DOHH2 (cell line): ENCODE measurements around the gene IL36G.

Experiments used
- H3F3A ChIP-seq: fragments of 200-600 bp; sonication (generic), shearing (Covaris generic); 2 replicates; pipeline ENCODE4 v1.6.0; 2016; ENCODE audit warnings: antibody characterized with exemption, mild to moderate bottlenecking; ENCODE audit not compliant: control insufficient read depth, insufficient read depth
- H3K27ac ChIP-seq: fragments of 200-600 bp; sonication (generic); 2 replicates; pipeline ENCODE4 v1.5.1; 2014; ENCODE audit warnings: low read depth, mild to moderate bottlenecking, low read length, moderate library complexity
- H3K27me3 ChIP-seq: fragments of 200-600 bp; sonication (generic); 2 replicates; pipeline ENCODE4 v1.6.1; 2014; ENCODE audit warnings: mild to moderate bottlenecking, low read length, mixed read lengths; ENCODE audit not compliant: control insufficient read depth
- H3K36me3 ChIP-seq: fragments of 200-600 bp; sonication (generic); 2 replicates; pipeline ENCODE4 v1.6.1; 2014; ENCODE audit warnings: mild to moderate bottlenecking, low read length, moderate library complexity, mixed read lengths; ENCODE audit not compliant: control insufficient read depth
- H3K4me1 ChIP-seq: fragments of 200-600 bp; sonication (generic); 2 replicates; pipeline ENCODE4 v1.6.1; 2014; ENCODE audit warnings: mild to moderate bottlenecking, low read length, mixed read lengths; ENCODE audit not compliant: control insufficient read depth
- H3K4me2 ChIP-seq: fragments of 200-600 bp; sonication (generic); 2 replicates; pipeline ENCODE4 v1.6.0; 2014; ENCODE audit warnings: mild to moderate bottlenecking, low read length, moderate library complexity
- H3K4me3 ChIP-seq: fragments of 200-600 bp; sonication (generic); 2 replicates; pipeline ENCODE4 v1.5.1; 2014; ENCODE audit warnings: mild to moderate bottlenecking, low read length, mixed read lengths
- H3K79me2 ChIP-seq: fragments of 200-600 bp; sonication (generic); 2 replicates; pipeline ENCODE4 v1.6.1; 2014; ENCODE audit warnings: mild to moderate bottlenecking, low read length, mixed read lengths; ENCODE audit not compliant: control insufficient read depth
- H3K9me2 ChIP-seq: fragments of 200-600 bp; sonication (generic); replicated peaks from 2 replicates; pipeline ENCODE4 v1.6.1; 2014; ENCODE audit warnings: mild to moderate bottlenecking, low read length, mixed read lengths; ENCODE audit not compliant: control insufficient read depth
- H3K9me3 ChIP-seq: fragments of 200-600 bp; sonication (generic); 2 replicates; pipeline ENCODE4 v1.6.1; 2014; ENCODE audit warnings: antibody characterized with exemption, low read length, mixed read lengths; ENCODE audit not compliant: control insufficient read depth, insufficient read depth
- H4K20me1 ChIP-seq: fragments of 200-600 bp; sonication (generic); 2 replicates; pipeline ENCODE4 v1.6.0; 2014; ENCODE audit warnings: low read depth, mild to moderate bottlenecking, antibody characterized with exemption, low read length, moderate library complexity; ENCODE audit not compliant: control insufficient read depth, insufficient read depth
- EZH2phosphoT487 ChIP-seq: fragments of 200-600 bp; sonication (generic); IDR thresholded peaks from 2 replicates; pipeline ENCODE4 v1.6.1; 2017; ENCODE audit warnings: borderline replicate concordance, mild to moderate bottlenecking, antibody characterized with exemption, low read length, moderate library complexity, mixed read lengths
- TF ChIP-seq, protein P1 (sequence below): fragments of 200-600 bp; sonication (generic); IDR thresholded peaks from one replicate; pipeline ENCODE4 v1.5.1; 2014; ENCODE audit warnings: antibody characterized with exemption, mild to moderate bottlenecking, low read depth, low read length; ENCODE audit not compliant: poor library complexity, severe bottlenecking

The IL36G gene

DNA sequence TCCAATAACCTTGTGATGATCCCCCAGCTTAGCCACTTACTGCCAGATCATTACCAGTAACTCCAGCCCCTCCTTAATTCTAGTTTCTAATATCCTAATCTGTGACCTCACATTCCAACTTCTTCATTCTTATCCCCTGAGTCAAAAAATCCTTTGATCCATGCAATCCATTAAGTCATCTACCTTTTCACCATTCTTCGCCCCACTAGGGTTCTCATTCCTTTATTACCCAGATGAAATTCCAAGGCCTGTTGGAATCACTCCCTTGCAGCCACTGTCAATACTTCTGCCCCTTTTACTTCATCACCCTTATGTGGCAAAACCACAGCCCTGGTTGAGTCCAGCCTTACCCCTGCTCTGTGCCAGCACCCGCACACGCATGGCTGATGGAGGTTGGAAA is 20.3 kb upstream of the IL36G start:
- no peak overlapping the region for H3K4me2 ChIP-seq

DNA sequence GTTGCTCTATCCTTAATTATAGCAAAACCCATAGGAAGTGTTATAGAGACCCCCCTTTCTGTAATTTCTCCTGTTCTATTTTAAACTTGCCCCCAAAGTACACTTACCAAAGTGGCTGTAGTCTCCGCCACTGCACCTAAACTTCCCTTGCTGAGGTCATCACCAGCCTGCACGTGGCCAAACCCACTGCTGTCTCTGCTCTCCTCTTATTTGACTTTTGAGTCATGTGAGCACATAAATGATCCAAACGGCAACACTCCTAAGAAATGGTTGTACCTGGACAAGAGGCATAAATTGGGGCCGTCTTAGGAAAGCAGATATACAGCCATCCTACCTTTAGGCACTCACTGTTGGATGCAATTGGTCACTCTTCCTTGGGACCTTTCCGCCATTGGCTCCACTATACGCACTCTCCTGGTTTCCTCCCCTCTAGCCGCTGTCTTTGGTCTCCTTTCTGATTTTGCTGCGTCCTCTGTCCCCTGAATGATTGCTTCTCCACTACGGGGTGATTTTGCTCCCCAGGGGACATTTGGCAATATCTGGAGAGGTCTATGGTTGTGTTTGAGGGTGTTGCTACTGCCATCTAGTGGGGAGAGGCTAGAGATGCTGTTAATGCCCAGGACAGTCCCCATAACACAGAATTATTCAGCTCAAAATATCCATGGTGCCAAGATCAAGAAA is 19.2 kb upstream of the IL36G start:
- TF ChIP-seq, protein P1, sequence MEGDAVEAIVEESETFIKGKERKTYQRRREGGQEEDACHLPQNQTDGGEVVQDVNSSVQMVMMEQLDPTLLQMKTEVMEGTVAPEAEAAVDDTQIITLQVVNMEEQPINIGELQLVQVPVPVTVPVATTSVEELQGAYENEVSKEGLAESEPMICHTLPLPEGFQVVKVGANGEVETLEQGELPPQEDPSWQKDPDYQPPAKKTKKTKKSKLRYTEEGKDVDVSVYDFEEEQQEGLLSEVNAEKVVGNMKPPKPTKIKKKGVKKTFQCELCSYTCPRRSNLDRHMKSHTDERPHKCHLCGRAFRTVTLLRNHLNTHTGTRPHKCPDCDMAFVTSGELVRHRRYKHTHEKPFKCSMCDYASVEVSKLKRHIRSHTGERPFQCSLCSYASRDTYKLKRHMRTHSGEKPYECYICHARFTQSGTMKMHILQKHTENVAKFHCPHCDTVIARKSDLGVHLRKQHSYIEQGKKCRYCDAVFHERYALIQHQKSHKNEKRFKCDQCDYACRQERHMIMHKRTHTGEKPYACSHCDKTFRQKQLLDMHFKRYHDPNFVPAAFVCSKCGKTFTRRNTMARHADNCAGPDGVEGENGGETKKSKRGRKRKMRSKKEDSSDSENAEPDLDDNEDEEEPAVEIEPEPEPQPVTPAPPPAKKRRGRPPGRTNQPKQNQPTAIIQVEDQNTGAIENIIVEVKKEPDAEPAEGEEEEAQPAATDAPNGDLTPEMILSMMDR: peak; percentile 90
- TF ChIP-seq EZH2phosphoT487: no peak
- Histone ChIP-seq H3K27ac (no peak overlapping the region), H3F3A (no peaks in the 10 kb centered on the region), H3K9me2 (no peaks in the 10 kb centered on the region), H3K79me2 (no peaks in the 10 kb centered on the region), H4K20me1 (no peaks in the 10 kb centered on the region), H3K4me1 (no peaks in the 10 kb centered on the region), H3K36me3 (no peaks in the 10 kb centered on the region), H3K27me3 (peaks cover 14% of the 10 kb centered on the region), H3K9me3 (no peaks in the 10 kb centered on the region), H3K4me2 (no peak overlapping the region), H3K4me3 (no peak overlapping the region)

More for the DNA sequence above, 20.3 kb upstream of the IL36G start:
- Histone ChIP-seq H3K27ac (no peak overlapping the region), H4K20me1 (no peaks in the 10 kb centered on the region), H3K9me3 (no peaks in the 10 kb centered on the region), H3F3A (no peaks in the 10 kb centered on the region), H3K36me3 (no peaks in the 10 kb centered on the region), H3K79me2 (no peaks in the 10 kb centered on the region), H3K4me1 (no peaks in the 10 kb centered on the region), H3K27me3 (peaks cover 13% of the 10 kb centered on the region), H3K9me2 (no peaks in the 10 kb centered on the region), H3K4me3 (no peak overlapping the region)
- no peak for TF ChIP-seq EZH2phosphoT487
- TF ChIP-seq, protein P1: no peak

DNA sequence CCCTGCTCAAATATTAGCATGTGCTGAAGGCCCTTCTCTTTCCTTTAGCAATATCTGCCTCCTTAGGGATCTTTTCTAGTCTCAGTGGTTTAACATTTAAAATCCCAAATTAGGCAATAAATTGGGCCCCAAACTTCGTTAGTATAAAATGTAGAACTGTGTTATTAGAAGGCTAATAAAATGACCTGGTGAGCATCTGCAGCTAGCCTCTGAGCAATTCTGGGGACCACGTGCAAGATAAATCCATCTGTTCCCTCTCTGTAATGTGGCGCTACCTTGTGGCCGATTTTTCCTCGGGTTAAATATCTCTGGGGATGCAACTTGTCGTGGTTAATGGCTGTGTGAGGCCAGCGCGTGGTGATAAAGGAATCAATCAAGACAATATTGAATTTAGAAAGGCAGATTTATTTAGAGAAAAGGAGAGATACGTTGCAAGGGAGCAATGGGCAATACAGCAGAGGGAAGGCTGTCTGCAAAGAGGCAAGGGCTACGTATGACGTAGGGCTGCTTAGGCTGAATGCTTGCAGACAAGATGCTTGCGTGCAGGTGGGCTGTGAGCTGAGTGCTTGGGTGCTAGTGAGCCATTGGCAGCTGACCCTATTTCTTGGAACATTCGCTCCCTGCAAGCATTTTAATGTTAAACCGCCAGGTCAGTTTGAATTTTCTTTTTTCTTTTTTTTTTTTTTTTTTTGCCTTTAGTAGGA is 18.5 kb upstream of the IL36G start:
- Histone ChIP-seq H4K20me1 (no peaks in the 10 kb centered on the region), H3K79me2 (no peaks in the 10 kb centered on the region), H3F3A (no peaks in the 10 kb centered on the region), H3K9me2 (no peaks in the 10 kb centered on the region), H3K36me3 (no peaks in the 10 kb centered on the region), H3K4me2 (no peak overlapping the region), H3K4me1 (no peaks in the 10 kb centered on the region), H3K27ac (no peak overlapping the region), H3K9me3 (no peaks in the 10 kb centered on the region), H3K27me3 (peaks cover 17% of the 10 kb centered on the region), H3K4me3 (no peak overlapping the region)
- no peak for TF ChIP-seq EZH2phosphoT487

DNA sequence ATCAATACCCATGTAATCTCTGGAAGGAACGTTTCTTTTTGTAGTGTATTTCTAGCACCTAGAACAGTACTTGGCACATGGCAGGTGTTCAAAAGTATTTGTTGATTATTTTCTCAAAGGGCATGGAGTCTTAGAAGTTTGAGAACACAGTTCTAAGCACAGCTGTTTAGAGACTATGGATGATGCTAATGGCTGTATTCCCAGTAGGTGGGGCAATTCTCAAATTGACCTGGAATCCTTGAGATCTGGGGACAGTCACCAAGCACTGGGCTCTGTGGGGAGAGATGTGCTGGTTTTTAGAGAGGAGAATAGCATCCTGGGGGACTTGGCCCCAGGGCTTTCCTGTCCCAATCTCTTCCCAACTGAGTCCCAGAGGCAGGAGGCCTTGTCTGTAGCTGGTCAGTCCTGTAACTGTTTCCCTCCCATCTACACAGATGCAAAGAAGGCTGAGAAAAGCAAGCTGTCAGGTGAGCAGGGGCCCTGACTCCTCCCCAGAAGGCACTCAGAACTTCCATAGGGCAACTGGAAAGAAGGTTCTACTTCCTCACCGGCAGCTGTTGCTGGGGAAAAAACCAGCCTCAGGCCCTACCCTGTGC is 17.5 kb upstream of the IL36G start:
- Histone ChIP-seq H3K4me3 (no peak overlapping the region), H3K9me2 (no peaks in the 10 kb centered on the region), H3K36me3 (no peaks in the 10 kb centered on the region), H3K27me3 (peaks cover 15% of the 10 kb centered on the region), H3F3A (no peaks in the 10 kb centered on the region), H3K4me2 (no peak overlapping the region), H3K79me2 (no peaks in the 10 kb centered on the region), H3K4me1 (no peaks in the 10 kb centered on the region), H3K9me3 (no peaks in the 10 kb centered on the region), H3K27ac (no peak overlapping the region), H4K20me1 (no peaks in the 10 kb centered on the region)
- no peak for TF ChIP-seq EZH2phosphoT487
- TF ChIP-seq, protein P1: no peak
